OCI-LY7 (cell line): ENCODE results near the gene PAQR4. TPM values are rescaled to one million over a fixed set of nuclear protein-coding genes. Genes with fewer than 3 reads are reported as not detected.

Source experiments
- BruUV-seq: library from RNA; stranded (reverse); fragments of 400-500 nt; replicated peaks from 2 replicates; lab custom pipeline; 2021; lab: Mats Ljungman, UMichigan
- CTCF ChIA-PET: fragments of 300-600 bp; sonication (Branson Sonifier 250); formaldehyde crosslinking; loops from one replicate; lab custom pipeline; 2022; ENCODE audit warnings: antibody characterized with exemption; ENCODE audit not compliant: unreplicated experiment; lab: Charles Lee
- POLR2A ChIA-PET: fragments of 300-600 bp; sonication (Branson Sonifier 250); formaldehyde crosslinking; loops from one replicate; lab custom pipeline; 2022; ENCODE audit warnings: antibody characterized with exemption; lab: Charles Lee
- DNase-seq: peaks from one replicate; pipeline ENCODE4 v3.0.0-alpha.2; 2015; ENCODE audit warnings: low spot score
- H2AFZ ChIP-seq: fragments of 200-600 bp; sonication (generic), shearing (Covaris generic); 2 replicates; pipeline ENCODE4 v1.6.1; 2014; ENCODE audit warnings: mild to moderate bottlenecking, antibody characterized with exemption, low read length, moderate library complexity
- H3K27ac ChIP-seq: fragments of 200-600 bp; sonication (generic); 2 replicates; pipeline ENCODE4 v1.5.1; 2014; ENCODE audit warnings: mixed run types, low read depth, mild to moderate bottlenecking, moderate library complexity, low read length, inconsistent platforms; ENCODE audit not compliant: poor library complexity, severe bottlenecking
- H3K36me3 ChIP-seq: fragments of 200-600 bp; sonication (generic); 2 replicates; pipeline ENCODE4 v1.6.1; 2014; ENCODE audit warnings: mild to moderate bottlenecking, antibody characterized with exemption, low read length, moderate library complexity, mixed read lengths; ENCODE audit not compliant: insufficient read depth
- H3K4me1 ChIP-seq: fragments of 200-600 bp; sonication (generic); 2 replicates; pipeline ENCODE4 v1.5.1; 2014; ENCODE audit warnings: mild to moderate bottlenecking, low read length; ENCODE audit not compliant: insufficient read depth, poor library complexity, severe bottlenecking
- H3K4me2 ChIP-seq: fragments of 200-600 bp; sonication (generic); 2 replicates; pipeline ENCODE4 v1.6.1; 2014; ENCODE audit warnings: mild to moderate bottlenecking, low read length
- H3K4me3 ChIP-seq: fragments of 200-600 bp; sonication (generic); 2 replicates; pipeline ENCODE4 v1.5.1; 2014; ENCODE audit warnings: mild to moderate bottlenecking, low read depth, low read length; ENCODE audit not compliant: poor library complexity, severe bottlenecking
- H3K79me2 ChIP-seq: fragments of 200-600 bp; sonication (generic); 2 replicates; pipeline ENCODE4 v1.6.1; 2016; ENCODE audit warnings: low read depth, mild to moderate bottlenecking, low read length, moderate library complexity, mixed read lengths; ENCODE audit not compliant: insufficient read depth
- H3K9me2 ChIP-seq: fragments of 200-600 bp; sonication (generic); 2 replicates; pipeline ENCODE4 v1.6.1; 2016; ENCODE audit warnings: mild to moderate bottlenecking, low read length, mixed read lengths; ENCODE audit not compliant: insufficient read depth
- H3K9me3 ChIP-seq: fragments of 200-600 bp; sonication (generic); 2 replicates; pipeline ENCODE4 v1.6.1; 2014; ENCODE audit warnings: mild to moderate bottlenecking, mixed run types, low read length, mixed read lengths
- H4K20me1 ChIP-seq: fragments of 200-600 bp; sonication (generic); 2 replicates; pipeline ENCODE4 v1.6.1; 2014; ENCODE audit warnings: mild to moderate bottlenecking, antibody characterized with exemption, low read length, moderate library complexity, mixed read lengths; ENCODE audit not compliant: insufficient read depth
- EZH2phosphoT487 ChIP-seq: fragments of 200-600 bp; sonication (generic); IDR thresholded peaks from 2 replicates; pipeline ENCODE4 v1.6.1; 2018; ENCODE audit warnings: low read depth, borderline replicate concordance, mild to moderate bottlenecking, mixed run types, antibody characterized with exemption, low read length, moderate library complexity, mixed read lengths
- intact Hi-C: fragments of 100-400 bp; cut with micrococcal nuclease; formaldehyde crosslinking; loops from one replicate; pipeline ENCODE4 v1.10.0; 2022; ENCODE audit not compliant: unreplicated experiment
- total RNA-seq, 2 experiments: library from RNA; depleted of rRNA in 1 of 2; stranded (reverse); fragments of >200 nt in 1 of 2; shearing (Covaris generic) in 1 of 2; gene quantifications; 2 replicates each; pipeline ENCODE4 v1.2.3, GENCODE V29; 2014 to 2022
- TF ChIP-seq, protein P1 (sequence below): fragments of 200-600 bp; sonication (generic); conservative IDR thresholded peaks from 2 replicates; pipeline ENCODE4 v1.5.1; 2014; ENCODE audit warnings: mild to moderate bottlenecking, antibody characterized with exemption, low read length, moderate library complexity, mixed read lengths

PAQR4 gene
- total RNA-seq, 2 experiments from 2014 or later = 49.1 to 59.7 TPM

GRCh38 chr16:2966808-2967191 is 2.3 kb upstream of the PAQR4 start:
- TF ChIP-seq, protein P1, sequence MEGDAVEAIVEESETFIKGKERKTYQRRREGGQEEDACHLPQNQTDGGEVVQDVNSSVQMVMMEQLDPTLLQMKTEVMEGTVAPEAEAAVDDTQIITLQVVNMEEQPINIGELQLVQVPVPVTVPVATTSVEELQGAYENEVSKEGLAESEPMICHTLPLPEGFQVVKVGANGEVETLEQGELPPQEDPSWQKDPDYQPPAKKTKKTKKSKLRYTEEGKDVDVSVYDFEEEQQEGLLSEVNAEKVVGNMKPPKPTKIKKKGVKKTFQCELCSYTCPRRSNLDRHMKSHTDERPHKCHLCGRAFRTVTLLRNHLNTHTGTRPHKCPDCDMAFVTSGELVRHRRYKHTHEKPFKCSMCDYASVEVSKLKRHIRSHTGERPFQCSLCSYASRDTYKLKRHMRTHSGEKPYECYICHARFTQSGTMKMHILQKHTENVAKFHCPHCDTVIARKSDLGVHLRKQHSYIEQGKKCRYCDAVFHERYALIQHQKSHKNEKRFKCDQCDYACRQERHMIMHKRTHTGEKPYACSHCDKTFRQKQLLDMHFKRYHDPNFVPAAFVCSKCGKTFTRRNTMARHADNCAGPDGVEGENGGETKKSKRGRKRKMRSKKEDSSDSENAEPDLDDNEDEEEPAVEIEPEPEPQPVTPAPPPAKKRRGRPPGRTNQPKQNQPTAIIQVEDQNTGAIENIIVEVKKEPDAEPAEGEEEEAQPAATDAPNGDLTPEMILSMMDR = no peak
- no peak for TF ChIP-seq EZH2phosphoT487
- Histone ChIP-seq H3K9me2 (no peaks in the 10 kb centered on the region), H2AFZ (no peak overlapping the region), H4K20me1 (peaks cover 6% of the 10 kb centered on the region; the same call in 1 of the 2 replicates), H3K27ac (no peak overlapping the region), H3K4me2 (no peak overlapping the region), H3K4me1 (peaks cover 62% of the 10 kb centered on the region), H3K36me3 (peaks cover 16% of the 10 kb centered on the region; the same call in 1 of the 2 replicates), H3K4me3 (no peak overlapping the region), H3K9me3 (no peaks in the 10 kb centered on the region), H3K79me2 (no peaks in the 10 kb centered on the region; the same call in 1 of the 2 replicates)
- ChIA-PET CTCF (no interaction called here), POLR2A (no interaction called here)
- DNase-seq = no peak
- intact Hi-C loops = no loop called here
- no TSS peak for BruUV-seq

DNA sequence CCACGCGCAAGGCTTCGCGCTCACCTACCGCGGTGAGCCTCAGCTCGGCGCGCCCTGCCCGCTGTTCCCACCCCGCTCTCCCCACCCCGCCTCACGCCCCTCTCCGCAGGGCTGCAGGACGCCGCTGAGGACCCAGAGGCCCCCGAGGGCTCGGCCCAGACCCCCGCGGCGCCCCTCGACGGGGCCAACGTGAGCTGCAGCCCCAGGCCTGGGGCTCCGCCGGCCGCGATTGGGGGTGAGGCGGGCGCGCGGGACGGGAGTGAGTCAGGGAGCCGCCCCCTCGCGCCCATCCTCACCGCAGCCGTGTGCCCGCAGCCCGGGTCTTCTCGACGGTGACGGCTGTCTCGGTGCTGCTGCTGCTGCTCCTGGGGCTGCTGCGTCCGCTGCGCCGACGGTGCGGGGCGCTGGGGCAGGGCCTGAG is 1.9 kb upstream of the PAQR4 start:
- POLR2A ChIA-PET = no interaction called here
- TF ChIP-seq EZH2phosphoT487 = no peak
- TF ChIP-seq, protein P1 = no peak
- no peak overlapping the region for H3K4me3 ChIP-seq
- intact Hi-C loops = no loop called here
- peaks cover 6% of the 10 kb centered on the region; the same call in 1 of the 2 replicates for H4K20me1 ChIP-seq
- no peaks in the 10 kb centered on the region for H3K9me2 ChIP-seq
- H3K4me2 ChIP-seq = no peak overlapping the region
- no peak overlapping the region for H3K27ac ChIP-seq
- no TSS peak for BruUV-seq
- CTCF ChIA-PET = no interaction called here
- peaks cover 66% of the 10 kb centered on the region for H3K4me1 ChIP-seq
- no peak for DNase-seq
- H3K9me3 ChIP-seq = no peaks in the 10 kb centered on the region
- H3K79me2 ChIP-seq = no peaks in the 10 kb centered on the region; the same call in 1 of the 2 replicates
- H2AFZ ChIP-seq = no peak overlapping the region
- peaks cover 20% of the 10 kb centered on the region; the same call in 1 of the 2 replicates for H3K36me3 ChIP-seq

DNA sequence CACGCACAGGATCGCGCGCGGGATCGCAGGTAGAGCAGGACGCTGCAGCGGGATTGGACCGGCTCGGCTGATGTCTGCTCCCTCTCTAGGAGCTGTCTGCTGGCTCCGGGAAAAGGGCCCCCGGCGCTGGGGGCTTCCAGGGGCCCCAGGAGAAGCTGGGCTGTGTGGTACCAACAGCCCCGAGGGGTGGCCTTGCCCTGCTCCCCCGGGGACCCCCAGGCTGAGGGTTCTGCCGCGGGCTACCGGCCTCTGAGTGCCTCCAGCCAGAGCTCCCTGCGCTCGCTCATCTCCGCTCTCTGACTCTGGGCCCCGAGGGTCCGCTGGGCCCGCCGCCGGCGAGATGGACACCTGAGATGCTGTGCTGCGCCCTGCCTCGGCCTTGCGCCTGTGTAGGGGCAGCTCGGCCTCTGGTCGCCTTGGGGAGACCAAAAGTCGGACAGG is 1.4 kb upstream of the PAQR4 start:
- Histone ChIP-seq H4K20me1 (peaks cover 6% of the 10 kb centered on the region; the same call in 1 of the 2 replicates), H3K9me3 (no peaks in the 10 kb centered on the region), H3K4me3 (no peak overlapping the region), H3K79me2 (no peaks in the 10 kb centered on the region; the same call in 1 of the 2 replicates), H3K36me3 (peaks cover 26% of the 10 kb centered on the region; the same call in 1 of the 2 replicates), H2AFZ (no peak overlapping the region), H3K9me2 (no peaks in the 10 kb centered on the region), H3K4me2 (peak overlapping the region; percentile 74; the same call in 1 of the 2 replicates), H3K4me1 (peaks cover 69% of the 10 kb centered on the region), H3K27ac (no peak overlapping the region)
- TF ChIP-seq, protein P1 = no peak
- TF ChIP-seq EZH2phosphoT487 = no peak
- BruUV-seq = no TSS peak
- intact Hi-C loops = no loop called here
- DNase-seq = no peak
- ChIA-PET POLR2A (no interaction called here), CTCF (no interaction called here)
